DOHH2 (cell line): ENCODE measurements around the gene VAMP4.

Source experiments
- CTCF ChIP-seq: fragments of 200-600 bp; sonication (generic); IDR thresholded peaks from one replicate; pipeline ENCODE4 v1.5.1; 2014; ENCODE audit warnings: antibody characterized with exemption, mild to moderate bottlenecking, low read depth, low read length; ENCODE audit not compliant: poor library complexity, severe bottlenecking
- EZH2phosphoT487 ChIP-seq: fragments of 200-600 bp; sonication (generic); IDR thresholded peaks from 2 replicates; pipeline ENCODE4 v1.6.1; 2017; ENCODE audit warnings: borderline replicate concordance, mild to moderate bottlenecking, antibody characterized with exemption, low read length, moderate library complexity, mixed read lengths

GRCh38 chr1:171769171-171769570, 27.3 kb upstream of the VAMP4 start:
- TF ChIP-seq CTCF (no peak), EZH2phosphoT487 (no peak)
